ENCODE measurements around the gene GALNT6.

GALNT6 gene

GRCh38 chr12:51415931-51416330, 24.7 kb upstream of the GALNT6 start:
- no peaks in the 10 kb centered on the region for H3K4me1 ChIP-seq
- H3K9me3 ChIP-seq (ENCODE audit: control insufficient read depth, low read length), result no peaks in the 10 kb centered on the region
- H3K4me3 ChIP-seq (ENCODE audit: low read depth, low read length), result no peak overlapping the region
- H3K27me3 ChIP-seq (ENCODE audit: control insufficient read depth, insufficient read depth, low read length), result no peaks in the 10 kb centered on the region
- no peak for TF ChIP-seq CTCF (IDR thresholded peaks at IDR 0.05)
- no peak overlapping the region for H3K4me2 ChIP-seq (ENCODE audit: low read length)
- H2AFZ ChIP-seq, result no peak overlapping the region
- H3K27ac ChIP-seq, result no peak overlapping the region
- H3K79me2 ChIP-seq, result no peaks in the 10 kb centered on the region
- H3K9ac ChIP-seq, result no peak overlapping the region
- no peaks in the 10 kb centered on the region for H3K36me3 ChIP-seq (ENCODE audit: control insufficient read depth, insufficient read depth, low read length)

GRCh38 chr12:51413791-51414190, 22.6 kb upstream of the GALNT6 start:
- Histone ChIP-seq H3K27me3 (ENCODE audit: control insufficient read depth, insufficient read depth, low read length) (no peaks in the 10 kb centered on the region), H3K9ac (no peak overlapping the region), H3K4me2 (ENCODE audit: low read length) (no peak overlapping the region), H3K27ac (no peak overlapping the region), H3K9me3 (ENCODE audit: control insufficient read depth, low read length) (no peaks in the 10 kb centered on the region), H3K36me3 (ENCODE audit: control insufficient read depth, insufficient read depth, low read length) (no peaks in the 10 kb centered on the region), H3K4me1 (no peaks in the 10 kb centered on the region), H3K4me3 (ENCODE audit: low read depth, low read length) (no peak overlapping the region), H3K79me2 (no peaks in the 10 kb centered on the region), H2AFZ (no peak overlapping the region)
- TF ChIP-seq CTCF (IDR thresholded peaks at IDR 0.05), result no peak

GRCh38 chr12:51413149-51413548, 21.9 kb upstream of the GALNT6 start:
- TF ChIP-seq CTCF (IDR thresholded peaks at IDR 0.05), result no peak
- no peak overlapping the region for H2AFZ ChIP-seq
- no peaks in the 10 kb centered on the region for H3K79me2 ChIP-seq
- no peaks in the 10 kb centered on the region for H3K9me3 ChIP-seq (ENCODE audit: control insufficient read depth, low read length)
- H3K36me3 ChIP-seq (ENCODE audit: control insufficient read depth, insufficient read depth, low read length), result no peaks in the 10 kb centered on the region
- no peaks in the 10 kb centered on the region for H3K27me3 ChIP-seq (ENCODE audit: control insufficient read depth, insufficient read depth, low read length)
- H3K9ac ChIP-seq, result no peak overlapping the region
- H3K4me3 ChIP-seq (ENCODE audit: low read depth, low read length), result no peak overlapping the region
- H3K4me2 ChIP-seq (ENCODE audit: low read length), result no peak overlapping the region
- H3K27ac ChIP-seq, result no peak overlapping the region
- H3K4me1 ChIP-seq, result no peaks in the 10 kb centered on the region

DNA sequence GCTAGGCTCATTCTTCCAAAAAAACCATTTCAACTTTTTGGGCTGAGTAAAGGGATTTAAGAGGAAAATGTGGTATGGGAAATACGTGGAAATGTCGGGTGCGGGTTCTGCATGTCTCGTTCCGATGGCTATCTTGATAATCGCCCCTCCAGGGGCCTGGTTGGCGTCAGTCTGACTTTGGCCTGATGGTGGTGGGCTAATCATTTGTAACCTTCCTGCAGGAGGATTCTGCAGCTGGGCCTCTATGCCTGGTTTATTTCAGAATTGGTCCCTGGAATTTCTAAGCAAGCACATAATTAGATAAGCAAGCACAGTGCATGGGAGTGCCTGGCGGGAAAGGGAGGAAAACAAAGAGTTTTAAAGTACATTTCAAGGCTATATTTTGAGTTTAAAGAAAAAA, 18.6 kb upstream of the GALNT6 start:
- no peaks in the 10 kb centered on the region for H3K36me3 ChIP-seq (ENCODE audit: control insufficient read depth, insufficient read depth, low read length)
- H3K4me3 ChIP-seq (ENCODE audit: low read depth, low read length), result no peak overlapping the region
- no peaks in the 10 kb centered on the region for H3K9me3 ChIP-seq (ENCODE audit: control insufficient read depth, low read length)
- H3K27me3 ChIP-seq (ENCODE audit: control insufficient read depth, insufficient read depth, low read length), result no peaks in the 10 kb centered on the region
- H3K79me2 ChIP-seq, result no peaks in the 10 kb centered on the region
- H3K9ac ChIP-seq, result no peak overlapping the region
- no peak overlapping the region for H2AFZ ChIP-seq
- no peaks in the 10 kb centered on the region for H3K4me1 ChIP-seq
- H3K4me2 ChIP-seq (ENCODE audit: low read length), result no peak overlapping the region
- no peak overlapping the region for H3K27ac ChIP-seq
- no peak for TF ChIP-seq CTCF (IDR thresholded peaks at IDR 0.05)

DNA sequence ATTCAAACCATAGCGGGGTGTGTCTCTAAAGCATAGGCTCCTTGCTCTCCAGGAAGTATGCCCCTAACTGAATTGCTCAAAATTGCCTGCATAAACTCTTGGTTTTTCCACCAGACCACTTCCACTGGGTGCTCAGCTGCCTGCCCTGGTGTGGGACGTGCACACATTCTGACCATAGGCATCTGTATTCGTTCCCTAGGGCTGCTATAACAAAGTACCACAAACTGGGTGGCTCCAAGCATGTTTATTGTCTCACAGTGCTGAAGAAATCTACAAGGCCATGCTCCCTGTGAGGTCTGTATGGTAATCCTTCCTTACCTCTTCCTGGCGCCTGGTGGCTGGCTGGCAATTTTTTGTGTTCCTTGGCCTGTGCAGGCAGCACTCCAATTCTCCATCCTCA, 16.4 kb upstream of the GALNT6 start:
- Histone ChIP-seq H2AFZ (no peak overlapping the region), H3K9me3 (ENCODE audit: control insufficient read depth, low read length) (no peaks in the 10 kb centered on the region), H3K4me1 (no peaks in the 10 kb centered on the region), H3K36me3 (ENCODE audit: control insufficient read depth, insufficient read depth, low read length) (no peaks in the 10 kb centered on the region), H3K4me2 (ENCODE audit: low read length) (no peak overlapping the region), H3K27ac (no peak overlapping the region), H3K27me3 (ENCODE audit: control insufficient read depth, insufficient read depth, low read length) (no peaks in the 10 kb centered on the region), H3K9ac (no peak overlapping the region), H3K79me2 (no peaks in the 10 kb centered on the region), H3K4me3 (ENCODE audit: low read depth, low read length) (no peak overlapping the region)
- TF ChIP-seq CTCF (IDR thresholded peaks at IDR 0.05), result no peak
